SK-N-DZ (cell line): ENCODE data around the gene KANK3. TPM values are rescaled to one million over a fixed set of nuclear protein-coding genes. Genes with fewer than 3 reads are reported as not detected.
"Not testable (repeated sequence)": the region's sequence is repeated elsewhere in the genome, so short reads cannot be mapped to it uniquely, and the experiment has no call there.

Experiments
- DNase-seq: peaks from one replicate; pipeline ENCODE4 v3.0.0-alpha.2; 2015; ENCODE audit warnings: low spot score
- polyA plus RNA-seq, 2 experiments: library from polyadenylated mRNA; depleted of rRNA; stranded (reverse); fragments of >200 nt; gene quantifications; 2 replicates each; pipeline ENCODE4 v1.2.3, GENCODE V29; 2014

Gene KANK3
- polyA plus RNA-seq (2014; cell fraction: cytosol; rRNA removed) = 0.16 and 2.0 TPM in 2 replicates
- polyA plus RNA-seq (2014; cell fraction: nucleus; rRNA removed) = 0.11 and 1.0 TPM in 2 replicates

DNA sequence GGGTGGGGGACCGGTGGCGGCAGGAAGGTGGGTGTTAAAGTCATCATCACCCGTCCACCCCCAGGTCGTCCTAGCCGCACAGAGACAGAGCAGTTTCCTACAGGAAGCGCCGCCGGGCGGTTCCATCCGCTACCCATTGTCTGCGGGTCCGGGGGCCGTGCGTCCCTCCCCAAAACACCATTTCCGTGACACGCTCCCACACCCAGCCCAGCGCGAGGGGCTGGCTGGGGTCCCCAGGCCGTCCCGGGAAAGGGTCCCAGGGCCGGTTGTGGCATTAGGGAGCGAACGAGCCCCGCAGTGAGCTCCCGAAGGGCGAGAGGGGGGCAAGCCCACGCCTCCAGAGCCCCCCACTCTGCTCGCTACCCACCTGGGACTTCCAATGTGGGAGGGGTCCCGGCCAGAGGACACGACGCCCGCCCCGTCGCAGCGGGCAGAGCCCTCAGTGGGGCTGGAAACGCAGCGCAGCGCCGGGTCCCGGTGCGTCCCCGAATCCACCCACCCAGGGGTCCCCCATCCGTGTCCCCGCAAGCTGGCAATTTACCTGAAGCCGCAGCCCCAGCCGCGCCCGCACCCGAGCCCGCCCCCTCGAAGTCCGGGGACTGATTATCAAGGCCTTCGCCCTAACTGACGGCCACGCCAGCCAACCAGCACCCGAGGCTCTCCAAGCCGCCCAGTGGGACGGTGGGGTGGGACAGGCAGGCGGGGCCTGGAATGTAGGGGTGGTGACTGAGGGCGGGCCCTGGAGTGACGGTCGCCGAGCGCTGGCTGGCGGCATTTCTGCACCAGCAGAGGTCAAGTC, at the start of gene KANK3:
Gene KANK3, minus strand, starts transcription at position 579 of the 799 bp plus-strand sequence. CDS start 5,434 bp downstream, outside the sequence.
- DNase-seq = peak; percentile 89

DNA sequence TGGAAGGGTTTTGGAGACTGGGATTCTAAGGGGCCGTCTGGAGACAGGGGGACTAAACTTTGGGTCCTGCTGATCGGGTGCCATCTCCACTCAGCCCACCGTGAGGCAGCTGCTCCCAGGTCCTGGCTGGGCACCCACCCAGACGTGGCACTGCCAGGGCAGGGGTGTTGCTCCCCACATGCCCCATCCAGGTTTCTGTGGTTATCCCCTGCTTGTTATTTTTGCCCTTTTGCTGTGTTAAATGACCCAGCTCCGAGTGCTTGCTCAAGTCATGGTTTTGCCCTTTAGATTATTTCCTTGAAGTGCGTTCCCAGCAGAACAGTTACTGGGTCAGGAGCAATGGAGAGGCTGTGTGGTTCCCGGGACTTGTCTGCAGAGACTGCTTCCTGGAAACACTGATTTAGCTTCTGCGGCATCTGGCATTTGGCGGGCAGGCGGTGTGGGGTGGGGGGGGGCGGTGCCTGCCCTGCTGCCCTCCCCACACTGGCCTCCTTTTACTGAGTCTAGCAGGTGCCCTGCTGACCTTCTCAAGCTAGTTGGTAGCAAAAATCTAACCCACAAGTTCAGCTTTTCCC, 49.0 kb upstream of the KANK3 start:
- DNase-seq = no peak

GRCh38 chr19:8391198-8392016, 48.3 kb upstream of the KANK3 start:
- no peak for DNase-seq

DNA sequence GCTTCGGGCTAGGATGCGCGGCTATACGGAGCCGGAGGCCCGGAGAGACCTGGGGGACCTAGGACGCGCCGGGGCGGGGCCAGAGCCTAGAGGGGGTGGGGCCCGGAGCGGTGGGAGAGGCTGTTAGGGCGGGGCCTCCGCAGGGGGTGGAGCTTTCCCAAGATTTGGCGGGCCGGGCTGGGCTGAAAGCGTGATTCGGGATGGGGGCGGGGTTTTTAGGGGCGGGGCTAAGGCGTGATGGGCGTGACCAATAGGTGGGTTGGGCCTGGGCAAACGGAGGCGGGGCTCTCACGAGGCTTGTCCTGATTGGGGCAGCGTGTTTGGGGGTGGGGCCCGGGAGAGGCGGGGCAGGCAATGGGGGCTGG, 47.5 kb upstream of the KANK3 start:
- DNase-seq = peak; percentile 84

GRCh38 chr19:8389891-8390616, 47.0 kb upstream of the KANK3 start, which contains the start of gene RAB11B:
Gene RAB11B (plus strand): TSS chr19:8390360. CDS start chr19:8390417, 57 bp downstream.
- DNase-seq = peak; percentile 100

GRCh38 chr19:8388612-8388958, 45.5 kb upstream of the KANK3 start:
- DNase-seq = no peak

DNA sequence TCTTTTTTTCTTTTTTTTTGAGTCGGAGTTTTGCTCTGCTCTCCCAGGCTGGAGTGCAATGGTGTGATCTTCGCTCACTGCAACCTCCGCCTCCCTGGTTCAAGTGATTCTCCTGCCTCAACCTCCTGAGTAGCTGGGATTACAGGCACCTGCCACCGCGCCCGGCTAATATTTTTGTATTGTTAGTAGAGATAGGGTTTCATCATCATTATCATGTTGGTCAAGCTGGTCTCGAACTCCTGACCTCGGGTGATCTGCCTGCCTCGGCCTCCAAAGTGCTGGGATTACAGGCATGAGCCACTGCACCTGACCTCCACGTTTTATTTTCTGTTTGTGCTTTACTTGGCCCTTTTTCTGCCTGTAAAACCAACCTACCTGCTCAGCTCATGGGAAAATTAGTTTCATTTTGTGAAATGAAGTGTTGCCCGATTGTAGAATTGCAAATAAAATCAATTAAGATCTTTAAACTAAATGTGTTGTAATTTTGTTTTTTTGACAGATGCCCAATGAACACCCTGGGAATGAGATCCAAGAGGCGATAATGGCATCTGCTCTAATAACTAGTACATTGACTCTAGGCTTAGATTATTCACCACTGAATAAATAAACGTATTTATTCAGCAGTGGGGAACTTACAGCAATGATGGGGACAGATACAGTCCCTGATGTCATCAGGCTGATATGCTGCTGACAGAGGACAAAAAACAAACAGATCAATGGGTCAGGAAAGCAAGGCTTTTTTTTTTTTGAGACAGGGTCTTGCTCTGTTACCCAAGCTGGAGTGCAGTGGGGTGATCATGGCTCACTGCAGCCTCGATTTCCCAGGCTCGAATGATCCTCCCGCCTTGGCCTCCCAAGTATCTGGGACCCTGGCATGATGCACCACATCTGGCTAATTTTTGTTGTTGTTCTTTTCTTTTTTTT, 44.9 kb upstream of the KANK3 start:
- no peak for DNase-seq

DNA sequence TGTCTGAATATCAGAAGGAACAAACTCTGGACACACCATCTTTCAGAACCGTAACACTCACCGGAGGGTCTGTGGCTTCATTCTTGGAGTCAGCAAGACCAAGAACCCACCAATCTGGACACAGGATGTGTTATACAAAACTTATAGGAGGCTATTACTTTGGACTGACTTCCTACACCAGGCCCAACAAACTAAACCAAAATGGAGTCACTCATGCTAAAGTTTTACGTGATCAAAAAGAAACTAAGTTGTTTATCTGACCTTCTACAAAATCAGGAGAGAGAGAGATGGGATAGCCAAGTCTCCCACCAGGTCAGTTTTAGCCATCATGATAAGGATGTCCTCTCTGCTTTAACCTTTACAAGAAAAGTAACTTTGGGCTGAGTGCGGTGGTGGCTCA, 43.9 kb upstream of the KANK3 start:
- no peak for DNase-seq

DNA sequence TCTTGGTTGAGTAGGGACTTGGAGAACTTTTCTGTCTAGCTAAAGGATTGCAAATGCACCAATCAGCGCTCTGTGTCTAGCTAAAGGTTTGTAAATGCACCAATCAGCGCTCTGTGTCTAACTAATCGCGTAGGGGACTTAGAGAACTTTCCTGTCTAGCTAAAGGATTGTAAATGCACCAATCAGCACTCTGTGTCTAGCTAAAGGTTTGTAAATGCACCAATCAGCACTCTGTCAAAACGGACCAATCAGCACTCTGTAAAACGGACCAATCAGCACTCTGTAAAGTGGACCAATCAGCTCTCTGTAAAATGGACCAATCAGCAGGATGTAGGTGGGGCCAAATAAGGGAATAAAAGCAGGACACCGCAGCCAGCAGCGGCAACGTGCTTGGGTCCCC, 43.4 kb upstream of the KANK3 start:
- DNase-seq = not testable (repeated sequence)

GRCh38 chr19:8385566-8385965, 42.5 kb upstream of the KANK3 start:
- DNase-seq = not testable (repeated sequence)

- not testable (repeated sequence) for DNase-seq
These were observed 42.0 kb upstream of the KANK3 start for GRCh38 chr19:8385103-8385502.

- not testable (repeated sequence) for DNase-seq
These were observed 41.5 kb upstream of the KANK3 start for GRCh38 chr19:8384569-8384968.

GRCh38 chr19:8379156-8379891, 36.3 kb upstream of the KANK3 start:
- not testable (repeated sequence) for DNase-seq

DNA sequence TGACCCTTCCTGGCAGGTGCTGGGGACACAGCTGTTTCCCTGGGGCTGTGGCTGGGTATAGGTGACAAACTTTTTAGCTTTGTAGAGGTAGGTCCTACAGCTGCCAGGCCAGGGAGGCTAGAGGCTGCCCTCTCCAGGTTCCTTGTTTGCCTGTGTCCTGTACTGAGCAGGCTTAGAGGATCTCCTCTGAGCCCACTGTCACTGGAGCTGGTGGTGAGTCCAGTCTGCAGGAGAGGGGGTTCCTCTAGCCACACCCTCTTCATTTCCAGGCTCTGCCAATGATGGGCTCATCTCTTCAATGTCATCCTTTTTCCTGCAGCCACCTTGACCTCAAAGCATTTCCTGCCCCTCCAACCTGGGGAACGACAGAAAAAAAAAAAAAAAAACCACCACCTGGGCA, 34.5 kb upstream of the KANK3 start:
- no peak for DNase-seq

GRCh38 chr19:8376373-8376974, 33.4 kb upstream of the KANK3 start:
- DNase-seq = not testable (repeated sequence)

DNA sequence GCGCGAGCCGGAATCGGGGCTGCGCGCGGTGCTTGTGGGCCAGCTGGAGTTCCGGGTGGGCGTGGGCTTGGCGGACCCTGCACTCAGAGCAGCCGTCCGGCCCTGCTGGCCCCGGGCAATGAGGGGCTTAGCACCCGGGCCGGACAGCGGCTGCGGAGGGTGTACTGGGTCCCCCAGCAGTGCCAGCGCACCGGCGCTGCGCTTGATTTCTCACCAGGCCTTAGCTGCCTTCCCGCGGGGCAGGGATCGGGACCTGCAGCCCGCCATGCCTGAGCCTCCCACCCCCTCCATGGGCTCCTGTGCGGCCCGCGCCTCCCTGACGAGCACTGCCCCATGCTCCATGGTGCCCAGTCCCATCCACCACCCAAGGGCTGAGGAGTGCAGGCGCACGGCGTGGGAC, 32.7 kb upstream of the KANK3 start:
- DNase-seq = not testable (repeated sequence)

DNA sequence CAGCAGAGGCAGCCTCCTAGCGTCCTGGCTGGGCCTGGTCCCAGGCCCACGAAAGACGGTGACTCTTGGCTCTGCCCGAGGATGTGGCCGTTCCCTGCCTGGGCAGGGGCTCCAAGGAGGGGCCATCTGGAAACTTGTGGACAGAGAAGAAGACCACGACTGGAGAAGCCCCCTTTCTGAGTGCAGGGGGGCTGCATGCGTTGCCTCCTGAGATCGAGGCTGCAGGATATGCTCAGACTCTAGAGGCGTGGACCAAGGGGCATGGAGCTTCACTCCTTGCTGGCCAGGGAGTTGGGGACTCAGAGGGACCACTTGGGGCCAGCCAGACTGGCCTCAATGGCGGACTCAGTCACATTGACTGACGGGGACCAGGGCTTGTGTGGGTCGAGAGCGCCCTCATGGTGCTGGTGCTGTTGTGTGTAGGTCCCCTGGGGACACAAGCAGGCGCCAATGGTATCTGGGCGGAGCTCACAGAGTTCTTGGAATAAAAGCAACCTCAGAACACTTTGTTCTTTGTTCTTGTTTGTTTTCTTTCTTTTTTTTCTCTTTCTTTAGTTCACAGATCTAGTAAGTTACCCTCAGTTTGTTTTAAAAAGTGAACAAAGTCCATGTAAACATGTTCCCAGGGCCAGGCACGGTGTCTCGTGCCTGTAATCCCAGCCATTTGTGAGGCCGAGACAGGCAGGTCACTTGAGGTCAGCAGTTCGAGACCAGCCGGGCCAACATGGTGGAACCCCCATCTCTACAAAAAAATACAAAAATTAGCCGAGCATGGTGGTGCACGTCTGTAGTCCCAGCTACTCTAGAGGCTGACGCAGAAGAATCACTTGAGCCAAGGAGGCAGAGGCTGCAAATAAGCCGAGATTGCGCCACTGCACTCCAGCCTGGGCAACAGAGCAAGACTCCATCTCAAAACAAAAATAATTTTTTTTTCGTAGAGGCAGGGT, 31.1 kb upstream of the KANK3 start:
- DNase-seq = no peak
